GM12874 (cell line): ENCODE results near the gene PRELID1.

Source experiments
- TF ChIP-seq, protein P1 (sequence below): IDR thresholded peaks from 2 replicates; pipeline ENCODE4 v1.5.1; 2011; ENCODE audit warnings: low read depth, mild to moderate bottlenecking, control low read depth, low read length, moderate library complexity; ENCODE audit not compliant: insufficient read depth

PRELID1 gene

DNA sequence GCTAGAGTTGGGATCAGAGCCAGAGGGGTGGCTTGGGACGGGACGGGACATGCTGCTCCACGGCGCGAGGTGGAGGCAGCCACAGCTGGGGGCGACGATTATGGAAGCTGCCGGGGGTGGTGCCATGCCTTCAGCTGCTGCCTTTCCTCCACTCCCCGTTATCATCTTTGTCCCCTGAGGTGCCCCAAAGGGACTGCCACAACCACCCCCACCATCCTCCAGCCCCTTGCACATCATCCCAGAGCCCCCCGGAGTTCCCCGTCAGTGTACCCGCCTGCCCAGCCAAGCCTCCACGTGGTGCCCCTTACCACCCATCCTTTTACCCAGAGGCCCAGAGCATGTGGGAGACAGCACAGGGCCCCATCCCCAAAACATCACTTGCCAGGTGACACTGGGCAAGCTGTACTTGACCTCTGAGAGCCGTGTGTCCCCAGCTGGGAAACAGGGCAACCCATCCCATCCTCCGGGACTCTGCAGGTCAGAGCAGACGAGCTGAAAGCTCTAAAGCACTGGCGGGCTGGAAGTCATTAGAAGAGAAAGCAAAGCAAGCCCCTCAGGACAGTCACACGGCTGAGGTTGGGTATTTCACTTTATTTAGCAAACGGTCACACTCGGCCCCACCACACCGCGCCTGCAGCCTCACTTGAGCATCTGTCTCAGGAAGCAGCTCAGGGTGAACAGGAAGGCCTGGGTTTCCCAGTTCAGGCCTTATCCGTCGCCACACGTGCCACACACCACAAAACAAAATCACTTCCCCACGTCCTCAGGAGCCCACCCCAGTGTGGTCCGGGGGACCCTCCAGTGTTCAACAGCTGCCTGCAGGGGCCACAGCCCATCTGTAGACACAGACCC is 27.6 kb downstream of the PRELID1 start:
- TF ChIP-seq, protein P1, sequence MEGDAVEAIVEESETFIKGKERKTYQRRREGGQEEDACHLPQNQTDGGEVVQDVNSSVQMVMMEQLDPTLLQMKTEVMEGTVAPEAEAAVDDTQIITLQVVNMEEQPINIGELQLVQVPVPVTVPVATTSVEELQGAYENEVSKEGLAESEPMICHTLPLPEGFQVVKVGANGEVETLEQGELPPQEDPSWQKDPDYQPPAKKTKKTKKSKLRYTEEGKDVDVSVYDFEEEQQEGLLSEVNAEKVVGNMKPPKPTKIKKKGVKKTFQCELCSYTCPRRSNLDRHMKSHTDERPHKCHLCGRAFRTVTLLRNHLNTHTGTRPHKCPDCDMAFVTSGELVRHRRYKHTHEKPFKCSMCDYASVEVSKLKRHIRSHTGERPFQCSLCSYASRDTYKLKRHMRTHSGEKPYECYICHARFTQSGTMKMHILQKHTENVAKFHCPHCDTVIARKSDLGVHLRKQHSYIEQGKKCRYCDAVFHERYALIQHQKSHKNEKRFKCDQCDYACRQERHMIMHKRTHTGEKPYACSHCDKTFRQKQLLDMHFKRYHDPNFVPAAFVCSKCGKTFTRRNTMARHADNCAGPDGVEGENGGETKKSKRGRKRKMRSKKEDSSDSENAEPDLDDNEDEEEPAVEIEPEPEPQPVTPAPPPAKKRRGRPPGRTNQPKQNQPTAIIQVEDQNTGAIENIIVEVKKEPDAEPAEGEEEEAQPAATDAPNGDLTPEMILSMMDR: no peak

DNA sequence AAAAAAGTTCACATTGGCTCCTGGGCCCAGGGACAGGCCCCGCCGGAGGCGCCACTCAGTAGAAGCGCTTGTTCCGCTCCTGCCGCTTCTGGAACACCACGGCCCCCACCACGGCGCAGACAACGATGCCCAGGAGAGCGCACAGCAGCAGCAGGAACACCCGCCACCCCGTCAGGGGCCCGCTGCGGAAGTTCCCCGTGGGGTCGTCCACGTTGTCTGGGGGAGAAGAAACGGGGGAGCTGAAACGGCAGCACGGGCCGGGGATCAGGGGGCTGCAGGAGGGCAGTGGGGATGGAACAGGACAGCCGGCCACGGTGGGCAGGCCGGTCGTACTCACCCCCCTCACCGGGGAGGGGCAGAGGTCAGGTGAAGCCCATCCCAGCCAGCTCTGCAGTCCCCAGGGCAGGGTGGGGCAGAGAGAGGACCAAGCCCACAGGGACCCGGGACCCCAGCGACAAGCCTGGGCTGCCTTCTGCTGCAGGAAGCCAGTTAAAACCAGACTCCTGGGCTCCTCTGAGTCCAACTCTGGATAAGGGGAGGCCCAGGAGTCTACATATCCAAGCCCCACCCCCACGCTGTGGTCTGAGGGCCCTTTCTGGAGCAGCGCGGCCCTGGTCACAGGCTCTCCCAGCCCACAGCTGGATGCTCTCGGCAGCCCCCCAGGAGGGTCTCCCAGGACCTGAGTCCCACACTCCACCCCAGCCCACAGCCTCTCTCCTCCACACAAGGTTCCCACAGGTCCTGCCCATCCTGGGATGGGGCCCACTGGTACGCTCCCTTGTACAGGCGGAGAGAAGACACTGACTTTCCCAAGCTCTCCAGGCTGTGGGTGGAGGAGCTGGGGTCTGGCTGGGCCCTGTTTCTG is 28.7 kb downstream of the PRELID1 start:
- TF ChIP-seq, protein P1: no peak

DNA sequence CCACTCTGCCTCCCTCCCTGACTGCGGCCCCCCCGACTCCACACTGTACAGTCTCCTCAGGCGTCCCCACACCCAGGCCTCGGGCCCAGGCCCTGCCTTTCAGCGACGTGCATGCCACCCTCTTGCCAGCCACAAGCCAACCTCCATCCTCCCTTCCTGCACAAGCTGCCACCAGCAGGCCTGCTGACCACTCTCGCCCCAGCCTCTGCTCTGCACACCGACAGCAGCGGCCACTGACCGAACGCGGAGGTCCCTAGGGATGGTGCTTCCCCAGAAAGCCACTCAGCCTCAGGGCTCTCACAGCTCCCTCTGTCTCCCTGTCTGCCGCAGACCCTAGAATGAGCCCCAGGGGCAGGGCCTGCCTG is 29.3 kb downstream of the PRELID1 start:
- TF ChIP-seq, protein P1: no peak

DNA sequence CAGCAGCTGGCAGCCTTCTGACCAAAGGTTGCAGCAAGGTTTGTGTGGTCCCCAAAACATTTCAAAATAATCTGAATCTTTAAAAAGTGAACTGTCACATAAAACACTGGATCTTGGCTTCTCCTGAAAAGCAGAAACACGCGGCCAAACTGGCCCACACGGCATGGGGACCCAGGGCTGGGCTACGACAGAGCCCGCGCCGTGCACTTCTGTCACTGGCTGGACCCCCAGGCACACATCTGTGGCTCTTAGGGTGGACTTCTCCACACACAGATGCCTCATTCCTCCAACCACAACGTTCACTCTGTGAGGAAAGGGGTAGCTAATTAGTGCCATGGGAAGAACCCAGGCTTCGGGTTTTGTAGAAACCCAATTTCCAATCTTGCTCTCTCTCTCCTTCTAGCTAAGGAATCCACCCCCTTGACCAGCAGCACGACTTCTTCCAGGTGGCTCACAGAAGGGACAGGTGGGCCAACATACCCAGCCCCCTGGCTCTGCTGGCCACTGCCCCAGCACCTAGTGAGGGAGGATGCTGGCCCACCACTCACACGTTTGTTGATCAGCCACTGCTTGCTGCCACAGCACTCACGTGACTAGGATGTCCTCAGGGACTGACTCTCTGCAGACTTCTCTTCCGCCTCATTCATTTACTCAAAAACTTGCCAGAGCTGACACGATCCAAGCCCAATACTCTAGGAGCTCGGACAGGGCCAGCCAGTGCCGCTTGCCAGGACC is 30.0 kb downstream of the PRELID1 start:
- TF ChIP-seq, protein P1: no peak

DNA sequence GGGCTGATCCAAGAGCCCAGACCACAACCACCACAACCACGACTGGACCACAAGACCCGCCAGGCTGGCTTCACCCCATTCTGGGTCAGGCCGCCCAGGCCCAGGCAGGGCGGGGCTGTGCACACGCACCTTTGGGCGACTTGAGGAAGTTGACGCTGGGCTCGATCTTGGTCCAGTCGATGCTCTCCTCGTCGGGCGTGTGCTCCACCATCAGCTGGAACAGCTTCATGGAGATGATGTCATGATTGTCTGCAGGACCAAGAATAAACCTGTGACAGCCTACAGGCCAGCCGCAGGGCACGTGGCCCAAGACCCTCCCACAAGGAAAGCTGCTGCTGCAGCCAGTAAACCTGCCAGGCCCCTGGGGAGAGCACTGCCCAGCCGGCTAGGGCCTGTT is 30.6 kb downstream of the PRELID1 start:
- TF ChIP-seq, protein P1: no peak

DNA sequence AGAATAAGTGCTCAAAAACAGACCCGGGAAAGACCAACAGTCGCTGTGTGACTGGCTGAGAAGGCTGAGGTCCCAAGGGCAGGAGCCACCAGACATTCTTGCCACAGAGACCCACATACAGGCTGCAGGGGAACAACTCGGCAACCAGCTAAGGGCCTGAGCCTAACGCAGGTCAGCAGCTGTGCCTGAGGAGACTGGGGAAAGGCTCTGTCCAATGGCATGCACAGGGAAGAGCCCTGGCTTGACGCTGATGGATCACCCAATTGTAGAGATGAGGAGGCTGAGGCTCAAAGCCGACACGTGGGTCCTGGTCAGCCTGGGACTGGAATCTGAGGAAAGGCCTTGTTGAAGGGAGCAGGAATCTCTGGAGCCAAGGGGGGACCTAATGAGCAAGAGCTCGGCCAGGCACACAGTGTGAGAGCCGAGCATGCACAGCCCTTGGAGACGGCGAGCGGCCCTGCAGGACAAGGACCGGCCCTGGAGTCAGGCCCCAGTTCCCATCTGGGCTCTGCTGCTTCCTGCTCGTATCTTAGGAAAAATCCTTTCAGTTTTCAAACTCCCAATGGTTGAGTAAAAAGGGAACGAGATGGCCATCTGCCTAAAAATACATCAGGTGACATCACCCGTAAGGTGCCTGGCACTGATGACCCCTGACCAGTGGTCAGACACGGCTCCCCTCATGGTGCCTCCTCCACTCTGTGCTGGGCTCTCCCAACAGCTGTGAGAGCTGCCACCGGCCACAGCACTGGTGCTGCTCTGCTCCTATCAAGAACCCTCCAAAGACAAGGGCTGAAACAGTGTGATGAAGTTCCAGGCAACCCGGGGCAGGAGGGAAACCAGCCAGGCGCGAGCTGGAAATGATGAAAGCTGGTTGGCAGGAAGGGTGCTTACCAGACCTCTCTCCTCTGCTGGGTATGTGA is 31.4 kb downstream of the PRELID1 start:
- TF ChIP-seq, protein P1: no peak
